ENCODE results near the gene TSPAN14. TPM values are rescaled to one million over a fixed set of nuclear protein-coding genes. Genes with fewer than 3 reads are reported as not detected.
A peak's percentile ranks its signal among the peaks of the same experiment; 100 is the strongest.

TSPAN14 gene
- total and polyA plus RNA-seq, 2 of the 13 experiments (the other 11 are each of a cell fraction or from before 2014, with no cell fraction given), result 24.1 to 80.6 TPM

DNA sequence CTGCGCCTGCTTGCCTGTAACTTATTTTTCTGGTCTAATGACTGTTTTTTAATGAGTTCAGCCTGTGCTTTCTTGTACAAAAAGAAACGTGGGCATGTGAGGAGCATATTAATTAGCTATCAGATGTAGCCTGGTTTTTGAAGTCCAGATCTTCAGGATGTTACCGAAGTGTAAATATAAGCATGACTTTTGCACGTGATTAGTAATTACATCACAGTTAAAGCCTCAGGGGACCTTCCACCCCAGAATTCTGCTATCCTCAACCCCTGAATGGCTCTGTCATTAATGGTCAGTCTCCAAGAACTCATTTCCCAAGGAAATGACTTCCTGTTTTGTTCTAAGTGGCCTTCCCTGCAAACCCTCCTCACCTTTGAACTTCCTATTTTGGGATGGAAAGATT, 47.9 kb upstream of the TSPAN14 start:
- Histone ChIP-seq H3K4me1 (ENCODE audit: insufficient read depth, low read length) (peaks cover 45% of the 10 kb centered on the region), H3K4me2 (ENCODE audit: low read depth, low read length) (peak overlapping the region; percentile 49), H3K36me3 (replicated peaks in 1 of 2; ENCODE audit: control insufficient read depth in 1 of 2, insufficient read depth in 2 of 2, low read length in 2 of 2) (no peaks in the 10 kb centered on the region), H3K27me3 (ENCODE audit: control insufficient read depth in 1 of 2, insufficient read depth in 2 of 2, low read length in 2 of 2) (no peaks in the 10 kb centered on the region; a peak in 1 of 5 replicates), H3K79me2 (ENCODE audit: insufficient read depth, low read length) (peaks cover 30% of the 10 kb centered on the region), H3K9ac (ENCODE audit: insufficient read depth, low read depth, low read length) (0 out of 2 replicates have a peak overlapping the region, but pooled peaks have one; percentile 31), H4K20me1 (ENCODE audit: insufficient read depth, low read length) (0 out of 2 replicates have a peak, but pooled peaks cover 6% of the 10 kb centered on the region), H3K4me3 (replicated peaks in 1 of 3; ENCODE audit: insufficient read depth in 1 of 3, low read depth in 2 of 3, low read length in 3 of 3) (no peak overlapping the region), H3K9me3 (ENCODE audit: low read length) (no peaks in the 10 kb centered on the region), H2AFZ (ENCODE audit: low read length) (peak overlapping the region; percentile 48), H3K27ac (ENCODE audit: extremely low read length, insufficient read depth, low read length) (peak overlapping the region; percentile 21)
- in situ Hi-C loops (cut with HindIII; ENCODE audit: extremely low pct_ligation_motif_present, low pct_unique_long_range_greater_than_20kb) (no loop called here), intact Hi-C loops (cut with micrococcal nuclease; ENCODE audit: unreplicated experiment) (loop anchor here (5.0 kb wide), 1 partner anchor 36 kb away; no protein-coding TSS in a partner anchor)
- FAIRE-seq, result peak; percentile 43
- ChIA-PET POLR2A (interaction anchor here (0.9 to 2.9 kb wide), 12 partner anchors 9 to 133 kb away, joined by 3 to 39 read pairs (median 18); partner anchors contain the start of gene MAT1A), CTCF (ENCODE audit: low intra/inter-chr PET ratio, low total read pairs) (no interaction called here)
- BruUV-seq (replicated peaks), result no TSS peak
- no peak for DNase-seq (ENCODE audit: low spot score)
- no peak for ATAC-seq
- WGBS (ENCODE audit: low lambda C conversion rate), result 24% methylated on average over 4 of the region's 4 CpGs
- TF ChIP-seq EED (CRISPR knock-in tag; IDR thresholded peaks at IDR 0.05), result no peak
- TF ChIP-seq ZNF30 (CRISPR knock-in tag; IDR thresholded peaks at IDR 0.05), result no peak
- TF ChIP-seq RARA (CRISPR knock-in tag; IDR thresholded peaks at IDR 0.05), result peak; percentile 34; the same call in 1 of the 2 replicates
- TF ChIP-seq ZSCAN9 (CRISPR knock-in tag; IDR thresholded peaks at IDR 0.05; ENCODE audit: borderline replicate concordance), result no peak
- TF ChIP-seq, protein P1, sequence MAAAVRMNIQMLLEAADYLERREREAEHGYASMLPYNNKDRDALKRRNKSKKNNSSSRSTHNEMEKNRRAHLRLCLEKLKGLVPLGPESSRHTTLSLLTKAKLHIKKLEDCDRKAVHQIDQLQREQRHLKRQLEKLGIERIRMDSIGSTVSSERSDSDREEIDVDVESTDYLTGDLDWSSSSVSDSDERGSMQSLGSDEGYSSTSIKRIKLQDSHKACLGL (CRISPR knock-in tag; IDR thresholded peaks at IDR 0.05), result no peak
- TF ChIP-seq THAP8 (CRISPR knock-in tag; IDR thresholded peaks at IDR 0.05; ENCODE audit: borderline replicate concordance), result no peak
- no peak for TF ChIP-seq GLMP (CRISPR knock-in tag; IDR thresholded peaks at IDR 0.05; ENCODE audit: borderline replicate concordance)
- no peak for TF ChIP-seq ZNF333 (CRISPR knock-in tag; IDR thresholded peaks at IDR 0.05; ENCODE audit: borderline replicate concordance)
- no peak for TF ChIP-seq ZNF552 (CRISPR knock-in tag; IDR thresholded peaks at IDR 0.05; ENCODE audit: borderline replicate concordance)
- no peak for TF ChIP-seq ZNF704 (CRISPR knock-in tag; IDR thresholded peaks at IDR 0.05; ENCODE audit: borderline replicate concordance)
- no peak for TF ChIP-seq PAF1 (CRISPR knock-in tag; IDR thresholded peaks at IDR 0.05)
- no peak for TF ChIP-seq ZNF639 (CRISPR knock-in tag; conservative IDR thresholded peaks at IDR 0.05)
- TF ChIP-seq ZNF101 (CRISPR knock-in tag; IDR thresholded peaks at IDR 0.05; ENCODE audit: borderline replicate concordance, low read depth), result no peak
- no peak for TF ChIP-seq ZNF343 (CRISPR knock-in tag; IDR thresholded peaks at IDR 0.05)
- no peak for TF ChIP-seq ZNF879 (CRISPR knock-in tag; IDR thresholded peaks at IDR 0.05)
- TF ChIP-seq ZNF124 (CRISPR knock-in tag; IDR thresholded peaks at IDR 0.05), result no peak
- no peak for TF ChIP-seq HOXD1 (CRISPR knock-in tag; IDR thresholded peaks at IDR 0.05)
- TF ChIP-seq ZNF550 (CRISPR knock-in tag; IDR thresholded peaks at IDR 0.05; ENCODE audit: borderline replicate concordance), result no peak
- no peak for TF ChIP-seq MTF2 (CRISPR knock-in tag; IDR thresholded peaks at IDR 0.05; ENCODE audit: borderline replicate concordance)
- TF ChIP-seq, protein P2, sequence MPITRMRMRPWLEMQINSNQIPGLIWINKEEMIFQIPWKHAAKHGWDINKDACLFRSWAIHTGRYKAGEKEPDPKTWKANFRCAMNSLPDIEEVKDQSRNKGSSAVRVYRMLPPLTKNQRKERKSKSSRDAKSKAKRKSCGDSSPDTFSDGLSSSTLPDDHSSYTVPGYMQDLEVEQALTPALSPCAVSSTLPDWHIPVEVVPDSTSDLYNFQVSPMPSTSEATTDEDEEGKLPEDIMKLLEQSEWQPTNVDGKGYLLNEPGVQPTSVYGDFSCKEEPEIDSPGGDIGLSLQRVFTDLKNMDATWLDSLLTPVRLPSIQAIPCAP (CRISPR knock-in tag; IDR thresholded peaks at IDR 0.05; ENCODE audit: low read depth), result no peak
- no peak for TF ChIP-seq ONECUT2 (CRISPR knock-in tag; IDR thresholded peaks at IDR 0.05)
